Measurements from ENCODE around the gene EEF1AKMT3. TPM values are rescaled to one million over a fixed set of nuclear protein-coding genes. Genes with fewer than 3 reads are reported as not detected.

Gene EEF1AKMT3
- total RNA-seq, 1 experiment from 2014 or later, result 5.0 TPM

DNA sequence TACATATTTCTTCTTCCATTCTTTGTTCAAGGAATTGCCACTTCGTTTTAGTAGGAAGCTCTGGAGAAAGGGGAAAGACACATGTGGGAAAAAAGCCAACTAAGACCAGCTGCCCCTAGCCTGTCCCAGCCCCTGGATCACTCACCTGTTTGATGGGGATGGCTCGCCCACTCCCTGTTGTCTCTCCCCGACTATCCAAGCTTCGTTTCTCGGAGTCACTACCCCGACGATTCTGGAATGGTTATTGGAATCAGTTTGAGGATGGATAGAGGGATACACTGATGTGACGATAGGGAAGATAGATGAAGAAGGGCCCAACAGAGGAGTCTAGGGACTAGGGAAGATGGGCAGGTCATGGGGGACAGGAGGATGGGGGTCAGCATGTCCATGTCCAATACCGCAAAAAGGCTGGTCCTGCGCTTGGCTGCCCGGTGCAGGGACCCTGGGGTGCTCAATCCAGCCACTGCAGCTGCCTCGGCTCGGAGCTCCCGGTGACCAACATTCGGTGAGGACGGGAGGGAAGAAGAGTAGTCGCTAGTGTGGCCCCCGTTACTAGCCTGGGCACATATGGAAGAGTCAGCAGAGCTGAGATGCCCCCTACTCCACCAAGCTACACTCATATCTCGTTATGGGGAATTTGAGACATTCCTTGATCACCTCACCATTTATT lies 40.9 kb upstream of the EEF1AKMT3 start:
- Histone ChIP-seq H3K4me3 (replicated peaks in 1 of 2; ENCODE audit: low read depth in 1 of 2, low read length in 2 of 2) (no peak overlapping the region), H3K79me2 (ENCODE audit: insufficient read depth, low read length) (no peaks in the 10 kb centered on the region), H3K9me3 (ENCODE audit: control insufficient read depth in 1 of 2, insufficient read depth in 1 of 2, low read depth in 1 of 2, low read length in 2 of 2) (no peaks in the 10 kb centered on the region), H3K27ac (ENCODE audit: low read depth, low read length) (no peak overlapping the region), H3K9me2 (ENCODE audit: insufficient read depth) (no peaks in the 10 kb centered on the region), H3K36me3 (ENCODE audit: control insufficient read depth in 1 of 2, insufficient read depth in 2 of 2, low read length in 2 of 2) (peaks cover 4 to 15% of the 10 kb centered on the region in 2 experiments; a peak in 3 of 4 replicates), H3K4me2 (ENCODE audit: low read length) (no peak overlapping the region), H3K9ac (ENCODE audit: low read length) (no peak overlapping the region), H3K27me3 (ENCODE audit: insufficient read depth, low read length) (no peaks in the 10 kb centered on the region), H4K20me1 (ENCODE audit: insufficient read depth) (no peaks in the 10 kb centered on the region), H2AFZ (ENCODE audit: low read depth, low read length, poor library complexity, severe bottlenecking) (no peak overlapping the region), H3K4me1 (ENCODE audit: control insufficient read depth in 1 of 2, insufficient read depth in 2 of 2, low read length in 2 of 2) (peaks cover 4 to 9% of the 10 kb centered on the region in 2 experiments; a peak in 3 of 4 replicates)
- intact Hi-C loops (cut with micrococcal nuclease), result no loop called here
- no TSS peak for BruUV-seq (replicated peaks)
- ChIA-PET RAD21 (ENCODE audit: low non-redundant PET in 1 of 2, low total read pairs in 2 of 2, uncharacterized antibody in 2 of 2, unreplicated experiment in 2 of 2) (no interaction called here), CTCF (no interaction called here), POLR2A (no interaction called here)
- TF ChIP-seq EZH2 (IDR thresholded peaks at IDR 0.05), result no peak
- ATAC-seq (no peak), DNase-seq (ENCODE audit: low read depth, low spot score) (no peak)

- POLR2A ChIA-PET, result no interaction called here
- Histone ChIP-seq H3K9ac (ENCODE audit: low read length) (no peak overlapping the region), H3K9me2 (ENCODE audit: insufficient read depth) (no peaks in the 10 kb centered on the region), H3K9me3 (ENCODE audit: control insufficient read depth in 1 of 2, insufficient read depth in 1 of 2, low read depth in 1 of 2, low read length in 2 of 2) (no peaks in the 10 kb centered on the region), H2AFZ (ENCODE audit: low read depth, low read length, poor library complexity, severe bottlenecking) (no peak overlapping the region), H3K79me2 (ENCODE audit: insufficient read depth, low read length) (no peaks in the 10 kb centered on the region), H3K27ac (ENCODE audit: low read depth, low read length) (no peak overlapping the region), H3K4me2 (ENCODE audit: low read length) (no peak overlapping the region), H3K4me1 (ENCODE audit: control insufficient read depth in 1 of 2, insufficient read depth in 2 of 2, low read length in 2 of 2) (peaks cover 0 to 2% of the 10 kb centered on the region in 2 experiments; a peak in 1 of 4 replicates), H3K4me3 (replicated peaks in 1 of 2; ENCODE audit: low read depth in 1 of 2, low read length in 2 of 2) (no peak overlapping the region), H4K20me1 (ENCODE audit: insufficient read depth) (no peaks in the 10 kb centered on the region), H3K36me3 (ENCODE audit: control insufficient read depth in 1 of 2, insufficient read depth in 2 of 2, low read length in 2 of 2) (peaks cover 3 to 15% of the 10 kb centered on the region in 2 experiments; a peak in 3 of 4 replicates), H3K27me3 (ENCODE audit: insufficient read depth, low read length) (no peaks in the 10 kb centered on the region)
- RAD21 ChIA-PET (ENCODE audit: low non-redundant PET in 1 of 2, low total read pairs in 2 of 2, uncharacterized antibody in 2 of 2, unreplicated experiment in 2 of 2), result no interaction called here
- CTCF ChIA-PET, result no interaction called here
- intact Hi-C loops (cut with micrococcal nuclease), result no loop called here
- TF ChIP-seq CBX3 (IDR thresholded peaks at IDR 0.05; ENCODE audit: low read depth) (no peak), RAD21 (IDR thresholded peaks at IDR 0.05; ENCODE audit: low read depth) (no peak), SIN3A (IDR thresholded peaks at IDR 0.05; ENCODE audit: low read depth) (no peak), YY1 (IDR thresholded peaks at IDR 0.05; ENCODE audit: extremely low read depth, insufficient replicate concordance, low read depth, low read length) (no peak), CEBPB (IDR thresholded peaks at IDR 0.05; ENCODE audit: low read depth) (no peak), EGR1 (IDR thresholded peaks at IDR 0.05; ENCODE audit: low read depth) (no peak), POLR2AphosphoS5 (IDR thresholded peaks at IDR 0.05; ENCODE audit: low read depth, low read length) (no peak), POLR2A (IDR thresholded peaks at IDR 0.05; ENCODE audit: borderline replicate concordance, extremely low read depth, insufficient read depth, insufficient read length) (no peak), ELF1 (IDR thresholded peaks at IDR 0.05; ENCODE audit: borderline replicate concordance, low read depth) (no peak), ATF3 (IDR thresholded peaks at IDR 0.05) (no peak)
- TF ChIP-seq, protein P1, sequence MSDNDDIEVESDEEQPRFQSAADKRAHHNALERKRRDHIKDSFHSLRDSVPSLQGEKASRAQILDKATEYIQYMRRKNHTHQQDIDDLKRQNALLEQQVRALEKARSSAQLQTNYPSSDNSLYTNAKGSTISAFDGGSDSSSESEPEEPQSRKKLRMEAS (IDR thresholded peaks at IDR 0.05), result no peak
- TF ChIP-seq, protein P2, sequence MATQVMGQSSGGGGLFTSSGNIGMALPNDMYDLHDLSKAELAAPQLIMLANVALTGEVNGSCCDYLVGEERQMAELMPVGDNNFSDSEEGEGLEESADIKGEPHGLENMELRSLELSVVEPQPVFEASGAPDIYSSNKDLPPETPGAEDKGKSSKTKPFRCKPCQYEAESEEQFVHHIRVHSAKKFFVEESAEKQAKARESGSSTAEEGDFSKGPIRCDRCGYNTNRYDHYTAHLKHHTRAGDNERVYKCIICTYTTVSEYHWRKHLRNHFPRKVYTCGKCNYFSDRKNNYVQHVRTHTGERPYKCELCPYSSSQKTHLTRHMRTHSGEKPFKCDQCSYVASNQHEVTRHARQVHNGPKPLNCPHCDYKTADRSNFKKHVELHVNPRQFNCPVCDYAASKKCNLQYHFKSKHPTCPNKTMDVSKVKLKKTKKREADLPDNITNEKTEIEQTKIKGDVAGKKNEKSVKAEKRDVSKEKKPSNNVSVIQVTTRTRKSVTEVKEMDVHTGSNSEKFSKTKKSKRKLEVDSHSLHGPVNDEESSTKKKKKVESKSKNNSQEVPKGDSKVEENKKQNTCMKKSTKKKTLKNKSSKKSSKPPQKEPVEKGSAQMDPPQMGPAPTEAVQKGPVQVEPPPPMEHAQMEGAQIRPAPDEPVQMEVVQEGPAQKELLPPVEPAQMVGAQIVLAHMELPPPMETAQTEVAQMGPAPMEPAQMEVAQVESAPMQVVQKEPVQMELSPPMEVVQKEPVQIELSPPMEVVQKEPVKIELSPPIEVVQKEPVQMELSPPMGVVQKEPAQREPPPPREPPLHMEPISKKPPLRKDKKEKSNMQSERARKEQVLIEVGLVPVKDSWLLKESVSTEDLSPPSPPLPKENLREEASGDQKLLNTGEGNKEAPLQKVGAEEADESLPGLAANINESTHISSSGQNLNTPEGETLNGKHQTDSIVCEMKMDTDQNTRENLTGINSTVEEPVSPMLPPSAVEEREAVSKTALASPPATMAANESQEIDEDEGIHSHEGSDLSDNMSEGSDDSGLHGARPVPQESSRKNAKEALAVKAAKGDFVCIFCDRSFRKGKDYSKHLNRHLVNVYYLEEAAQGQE (IDR thresholded peaks at IDR 0.05; ENCODE audit: low read depth), result no peak
- TF ChIP-seq, protein P3, sequence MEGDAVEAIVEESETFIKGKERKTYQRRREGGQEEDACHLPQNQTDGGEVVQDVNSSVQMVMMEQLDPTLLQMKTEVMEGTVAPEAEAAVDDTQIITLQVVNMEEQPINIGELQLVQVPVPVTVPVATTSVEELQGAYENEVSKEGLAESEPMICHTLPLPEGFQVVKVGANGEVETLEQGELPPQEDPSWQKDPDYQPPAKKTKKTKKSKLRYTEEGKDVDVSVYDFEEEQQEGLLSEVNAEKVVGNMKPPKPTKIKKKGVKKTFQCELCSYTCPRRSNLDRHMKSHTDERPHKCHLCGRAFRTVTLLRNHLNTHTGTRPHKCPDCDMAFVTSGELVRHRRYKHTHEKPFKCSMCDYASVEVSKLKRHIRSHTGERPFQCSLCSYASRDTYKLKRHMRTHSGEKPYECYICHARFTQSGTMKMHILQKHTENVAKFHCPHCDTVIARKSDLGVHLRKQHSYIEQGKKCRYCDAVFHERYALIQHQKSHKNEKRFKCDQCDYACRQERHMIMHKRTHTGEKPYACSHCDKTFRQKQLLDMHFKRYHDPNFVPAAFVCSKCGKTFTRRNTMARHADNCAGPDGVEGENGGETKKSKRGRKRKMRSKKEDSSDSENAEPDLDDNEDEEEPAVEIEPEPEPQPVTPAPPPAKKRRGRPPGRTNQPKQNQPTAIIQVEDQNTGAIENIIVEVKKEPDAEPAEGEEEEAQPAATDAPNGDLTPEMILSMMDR (IDR thresholded peaks at IDR 0.05 in 2 of 3, conservative IDR thresholded peaks at IDR 0.05 in 1 of 3; ENCODE audit: borderline replicate concordance in 1 of 3, insufficient read depth in 1 of 3, low read depth in 2 of 3, low read length in 2 of 3), result no peak
- ATAC-seq (no peak), DNase-seq (ENCODE audit: low read depth, low spot score) (no peak)
- no TSS peak for BruUV-seq (replicated peaks)
Measured at GRCh38 chr12:57732270-57732669, 40.1 kb upstream of the EEF1AKMT3 start.

All from HCT116 (cell line).